Smooth muscle cell of bladder (primary cell): ENCODE data around the gene MAPRE2. TPM values are rescaled to one million over a fixed set of nuclear protein-coding genes. Genes with fewer than 3 reads are reported as not detected.

Source experiments
- total RNA-seq: library from RNA; depleted of rRNA; stranded (reverse); fragments of >200 nt; gene quantifications from 2 replicates; pipeline ENCODE4 v1.2.3, GENCODE V29; 2014

Gene MAPRE2
- 7.1 and 11.7 TPM in 2 replicates for total RNA-seq

DNA sequence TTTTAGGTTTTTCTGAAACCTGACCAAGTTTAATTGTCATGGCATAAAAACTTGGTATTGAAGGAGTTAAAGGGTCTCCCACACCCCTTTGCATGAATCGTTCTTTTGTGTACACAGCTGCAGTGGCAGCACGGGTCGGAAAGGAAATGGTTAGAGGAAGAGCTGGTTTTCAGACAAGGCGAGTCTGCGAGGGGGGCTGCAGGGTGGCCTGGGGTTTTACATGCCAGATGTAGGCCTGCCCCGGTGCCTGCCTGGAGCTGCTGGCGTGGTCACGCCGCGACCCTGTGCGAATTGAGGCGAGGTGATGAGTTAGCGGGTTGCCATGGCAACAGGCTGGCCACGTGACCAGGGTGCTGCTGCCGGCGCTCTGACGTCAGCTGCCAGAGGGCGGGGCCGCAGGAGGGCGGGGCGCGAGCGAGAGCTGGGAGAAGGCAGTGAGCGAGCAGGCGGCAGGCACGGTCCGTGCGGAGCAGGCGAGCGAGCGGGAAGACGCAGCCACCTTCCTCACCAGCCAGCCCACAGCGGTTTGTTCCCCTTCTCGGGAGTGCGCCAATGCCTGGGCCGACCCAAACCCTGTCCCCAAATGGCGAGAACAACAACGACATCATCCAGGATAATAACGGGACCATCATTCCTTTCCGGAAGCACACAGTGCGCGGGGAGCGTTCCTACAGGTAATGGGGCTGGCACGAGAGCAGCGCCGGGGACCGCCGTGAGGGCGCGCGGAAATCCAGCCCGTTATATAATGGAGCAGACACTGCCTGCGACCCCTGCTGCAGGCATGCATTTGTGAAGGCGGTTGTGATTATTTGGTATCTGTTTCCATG lies at the start of gene MAPRE2:
MAPRE2 (plus strand) TSS at position 426 of the 827 bp plus-strand sequence; CDS start at position 553, 127 bp downstream.

Other genes starting within 250 kb of the MAPRE2 start
- 14.1 and 16.9 TPM in 2 replicates for gene ZNF397, start 199.6 kb downstream of the MAPRE2 start, total RNA-seq
- 14.5 and 15.1 TPM in 2 replicates for gene ZSCAN30, start 248.8 kb downstream of the MAPRE2 start, total RNA-seq